ENCODE measurements around the gene LAMA3. TPM values are rescaled to one million over a fixed set of nuclear protein-coding genes. Genes with fewer than 3 reads are reported as not detected.

LAMA3 gene
- total RNA-seq, 1 experiment from 2014 or later: 5.6 TPM

DNA sequence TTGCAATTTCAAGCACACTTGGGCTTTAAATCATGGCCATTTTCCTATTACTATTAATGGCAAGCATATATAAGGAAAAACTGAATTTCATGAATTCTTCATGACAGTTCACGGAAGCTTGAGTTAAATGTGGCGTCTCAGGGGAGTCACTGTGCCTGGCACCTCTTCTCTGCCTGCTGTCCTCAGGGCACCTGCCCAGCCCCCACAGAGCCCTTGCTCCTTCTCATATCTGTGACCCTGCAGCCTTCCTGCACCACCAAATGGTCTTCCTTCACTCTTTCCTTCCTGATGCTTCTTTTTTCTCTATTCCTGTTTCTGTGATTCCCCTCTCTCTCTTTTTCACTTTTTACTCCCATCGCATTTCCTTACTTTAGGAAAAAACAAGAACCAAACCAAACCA is 35.4 kb downstream of the LAMA3 start:
- Histone ChIP-seq H3K4me2 (ENCODE audit: low read length) (no peak overlapping the region), H3K36me3 (ENCODE audit: control insufficient read depth in 1 of 2, insufficient read depth in 2 of 2, low read length in 2 of 2) (no peaks in the 10 kb centered on the region), H3K27me3 (ENCODE audit: insufficient read depth, low read length) (no peaks in the 10 kb centered on the region), H2AFZ (ENCODE audit: low read depth, low read length, poor library complexity, severe bottlenecking) (no peak overlapping the region), H3K9ac (ENCODE audit: low read length) (no peak overlapping the region), H3K27ac (ENCODE audit: low read depth, low read length) (no peak overlapping the region), H3K9me3 (ENCODE audit: control insufficient read depth in 1 of 2, insufficient read depth in 1 of 2, low read depth in 1 of 2, low read length in 2 of 2) (peaks cover 0 to 4% of the 10 kb centered on the region in 2 experiments; a peak in 1 of 4 replicates), H3K4me3 (replicated peaks in 1 of 2; ENCODE audit: low read depth in 1 of 2, low read length in 2 of 2) (no peak overlapping the region), H3K4me1 (ENCODE audit: control insufficient read depth in 1 of 2, insufficient read depth in 2 of 2, low read length in 2 of 2) (peaks cover 6 to 10% of the 10 kb centered on the region in 2 experiments), H4K20me1 (ENCODE audit: insufficient read depth) (no peaks in the 10 kb centered on the region), H3K79me2 (ENCODE audit: insufficient read depth, low read length) (no peaks in the 10 kb centered on the region), H3K9me2 (ENCODE audit: insufficient read depth) (no peaks in the 10 kb centered on the region)
- ATAC-seq (no peak), DNase-seq (ENCODE audit: low read depth, low spot score) (no peak)
- intact Hi-C loops (cut with micrococcal nuclease): no loop called here
- ChIA-PET POLR2A (no interaction called here), RAD21 (ENCODE audit: low non-redundant PET in 1 of 2, low total read pairs in 2 of 2, uncharacterized antibody in 2 of 2, unreplicated experiment in 2 of 2) (no interaction called here), CTCF (no interaction called here)
- TF ChIP-seq ZFX (IDR thresholded peaks at IDR 0.05) (no peak), TCF7L2 (IDR thresholded peaks at IDR 0.05; ENCODE audit: borderline replicate concordance, extremely low read depth, insufficient read depth, insufficient read length) (no peak), POLR2AphosphoS5 (IDR thresholded peaks at IDR 0.05; ENCODE audit: low read depth, low read length) (no peak), YY1 (IDR thresholded peaks at IDR 0.05; ENCODE audit: extremely low read depth, insufficient replicate concordance, low read depth, low read length) (no peak), ZNF274 (IDR thresholded peaks at IDR 0.05; ENCODE audit: low read depth, low read length) (no peak), ZBTB33 (IDR thresholded peaks at IDR 0.05; ENCODE audit: extremely low read depth, insufficient replicate concordance, low read length) (no peak), EZH2 (IDR thresholded peaks at IDR 0.05) (no peak), CTCF (IDR thresholded peaks at IDR 0.05 in 2 of 3, conservative IDR thresholded peaks at IDR 0.05 in 1 of 3; ENCODE audit: borderline replicate concordance in 1 of 3, insufficient read depth in 1 of 3, low read depth in 2 of 3, low read length in 2 of 3) (no peak), SIN3A (IDR thresholded peaks at IDR 0.05; ENCODE audit: low read depth) (no peak), FOSL1 (IDR thresholded peaks at IDR 0.05; ENCODE audit: low read depth) (no peak), JUND (IDR thresholded peaks at IDR 0.05) (no peak), EZH2phosphoT487 (IDR thresholded peaks at IDR 0.05; ENCODE audit: borderline replicate concordance) (no peak), CEBPB (IDR thresholded peaks at IDR 0.05; ENCODE audit: low read depth) (no peak), SRF (IDR thresholded peaks at IDR 0.05; ENCODE audit: low read depth) (no peak)
- TF ChIP-seq, protein P1, sequence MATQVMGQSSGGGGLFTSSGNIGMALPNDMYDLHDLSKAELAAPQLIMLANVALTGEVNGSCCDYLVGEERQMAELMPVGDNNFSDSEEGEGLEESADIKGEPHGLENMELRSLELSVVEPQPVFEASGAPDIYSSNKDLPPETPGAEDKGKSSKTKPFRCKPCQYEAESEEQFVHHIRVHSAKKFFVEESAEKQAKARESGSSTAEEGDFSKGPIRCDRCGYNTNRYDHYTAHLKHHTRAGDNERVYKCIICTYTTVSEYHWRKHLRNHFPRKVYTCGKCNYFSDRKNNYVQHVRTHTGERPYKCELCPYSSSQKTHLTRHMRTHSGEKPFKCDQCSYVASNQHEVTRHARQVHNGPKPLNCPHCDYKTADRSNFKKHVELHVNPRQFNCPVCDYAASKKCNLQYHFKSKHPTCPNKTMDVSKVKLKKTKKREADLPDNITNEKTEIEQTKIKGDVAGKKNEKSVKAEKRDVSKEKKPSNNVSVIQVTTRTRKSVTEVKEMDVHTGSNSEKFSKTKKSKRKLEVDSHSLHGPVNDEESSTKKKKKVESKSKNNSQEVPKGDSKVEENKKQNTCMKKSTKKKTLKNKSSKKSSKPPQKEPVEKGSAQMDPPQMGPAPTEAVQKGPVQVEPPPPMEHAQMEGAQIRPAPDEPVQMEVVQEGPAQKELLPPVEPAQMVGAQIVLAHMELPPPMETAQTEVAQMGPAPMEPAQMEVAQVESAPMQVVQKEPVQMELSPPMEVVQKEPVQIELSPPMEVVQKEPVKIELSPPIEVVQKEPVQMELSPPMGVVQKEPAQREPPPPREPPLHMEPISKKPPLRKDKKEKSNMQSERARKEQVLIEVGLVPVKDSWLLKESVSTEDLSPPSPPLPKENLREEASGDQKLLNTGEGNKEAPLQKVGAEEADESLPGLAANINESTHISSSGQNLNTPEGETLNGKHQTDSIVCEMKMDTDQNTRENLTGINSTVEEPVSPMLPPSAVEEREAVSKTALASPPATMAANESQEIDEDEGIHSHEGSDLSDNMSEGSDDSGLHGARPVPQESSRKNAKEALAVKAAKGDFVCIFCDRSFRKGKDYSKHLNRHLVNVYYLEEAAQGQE (IDR thresholded peaks at IDR 0.05; ENCODE audit: low read depth): no peak
- TF ChIP-seq, protein P2, sequence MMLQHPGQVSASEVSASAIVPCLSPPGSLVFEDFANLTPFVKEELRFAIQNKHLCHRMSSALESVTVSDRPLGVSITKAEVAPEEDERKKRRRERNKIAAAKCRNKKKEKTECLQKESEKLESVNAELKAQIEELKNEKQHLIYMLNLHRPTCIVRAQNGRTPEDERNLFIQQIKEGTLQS (IDR thresholded peaks at IDR 0.05): no peak
- TF ChIP-seq, protein P3, sequence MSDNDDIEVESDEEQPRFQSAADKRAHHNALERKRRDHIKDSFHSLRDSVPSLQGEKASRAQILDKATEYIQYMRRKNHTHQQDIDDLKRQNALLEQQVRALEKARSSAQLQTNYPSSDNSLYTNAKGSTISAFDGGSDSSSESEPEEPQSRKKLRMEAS (IDR thresholded peaks at IDR 0.05): no peak
- no TSS peak for BruUV-seq (replicated peaks)

Data from HCT116 (cell line).